Activated naive CD8-positive, alpha-beta T cell treated with anti-CD3 and anti-CD28 coated beads for 36 hours (primary cell): ENCODE measurements around the gene HMGB1. TPM values are rescaled to one million over a fixed set of nuclear protein-coding genes. Genes with fewer than 3 reads are reported as not detected.
"Not testable (repeated sequence)": the region's sequence is repeated elsewhere in the genome, so short reads cannot be mapped to it uniquely, and the experiment has no call there.

Experiments used
- DNase-seq: peaks from one replicate; pipeline ENCODE4 v3.0.0; 2021
- H3K27ac Mint-ChIP-seq: one replicate; pipeline ENCODE4 v1.8.0; 2022; ENCODE audit warnings: mild to moderate bottlenecking, moderate library complexity, mixed read lengths
- H3K27me3 Mint-ChIP-seq: one replicate; pipeline ENCODE4 v1.8.0; 2022; ENCODE audit warnings: mild to moderate bottlenecking, mixed read lengths
- H3K36me3 Mint-ChIP-seq: one replicate; pipeline ENCODE4 v1.8.0; 2021; ENCODE audit warnings: mild to moderate bottlenecking, mixed read lengths
- H3K4me1 Mint-ChIP-seq: one replicate; pipeline ENCODE4 v1.8.0; 2021; ENCODE audit warnings: mixed read lengths
- H3K4me3 Mint-ChIP-seq: one replicate; pipeline ENCODE4 v1.8.0; 2022; ENCODE audit warnings: mild to moderate bottlenecking, moderate library complexity, mixed read lengths
- H3K9me3 Mint-ChIP-seq: one replicate; pipeline ENCODE4 v1.8.0; 2022; ENCODE audit warnings: mixed read lengths
- total RNA-seq, 2 experiments: library from RNA; stranded (reverse); gene quantifications; one replicate each; pipeline ENCODE4 v1.2.3, GENCODE V29; 2021

HMGB1 gene
- total RNA-seq, 2 experiments from 2014 or later = 804 to 850 TPM

- no peak for DNase-seq
- Mint-ChIP-seq H3K4me1 (no peaks in the 10 kb centered on the region), H3K27me3 (no peaks in the 10 kb centered on the region), H3K36me3 (no peaks in the 10 kb centered on the region), H3K9me3 (no peaks in the 10 kb centered on the region), H3K27ac (no peak overlapping the region), H3K4me3 (no peak overlapping the region)
These were observed 14.1 kb upstream of the HMGB1 start for GRCh38 chr13:30479883-30480219.

GRCh38 chr13:30479154-30479882 lies 13.6 kb upstream of the HMGB1 start:
- no peaks in the 10 kb centered on the region for H3K36me3 Mint-ChIP-seq
- no peaks in the 10 kb centered on the region for H3K4me1 Mint-ChIP-seq
- no peak overlapping the region for H3K4me3 Mint-ChIP-seq
- no peak for DNase-seq
- no peaks in the 10 kb centered on the region for H3K9me3 Mint-ChIP-seq
- no peaks in the 10 kb centered on the region for H3K27me3 Mint-ChIP-seq
- no peak overlapping the region for H3K27ac Mint-ChIP-seq

- Mint-ChIP-seq H3K27me3 (no peaks in the 10 kb centered on the region), H3K27ac (no peak overlapping the region), H3K4me3 (no peak overlapping the region), H3K4me1 (no peaks in the 10 kb centered on the region), H3K9me3 (no peaks in the 10 kb centered on the region), H3K36me3 (no peaks in the 10 kb centered on the region)
- no peak for DNase-seq
These were observed 11.8 kb upstream of the HMGB1 start for GRCh38 chr13:30477346-30478195.

GRCh38 chr13:30473675-30474074 lies 7.9 kb upstream of the HMGB1 start:
- Mint-ChIP-seq H3K36me3 (no peaks in the 10 kb centered on the region), H3K27ac (no peak overlapping the region), H3K9me3 (no peaks in the 10 kb centered on the region), H3K27me3 (peaks cover 7% of the 10 kb centered on the region), H3K4me3 (no peak overlapping the region), H3K4me1 (no peaks in the 10 kb centered on the region)
- no peak for DNase-seq

GRCh38 chr13:30466841-30467252 lies 1.1 kb upstream of the HMGB1 start:
- Mint-ChIP-seq H3K36me3 (peaks cover 21% of the 10 kb centered on the region), H3K27me3 (peaks cover 16% of the 10 kb centered on the region), H3K27ac (peak overlapping the region; percentile 99), H3K4me1 (peaks cover 24% of the 10 kb centered on the region), H3K9me3 (peaks cover 1% of the 10 kb centered on the region), H3K4me3 (peak overlapping the region; percentile 91)
- DNase-seq = no peak

- peaks cover 25% of the 10 kb centered on the region for H3K36me3 Mint-ChIP-seq
- peaks cover 16% of the 10 kb centered on the region for H3K27me3 Mint-ChIP-seq
- peak; percentile 25 for DNase-seq
- peak overlapping the region; percentile 99 for H3K27ac Mint-ChIP-seq
- H3K9me3 Mint-ChIP-seq = peaks cover 1% of the 10 kb centered on the region
- peaks cover 27% of the 10 kb centered on the region for H3K4me1 Mint-ChIP-seq
- peak overlapping the region; percentile 91 for H3K4me3 Mint-ChIP-seq
These were observed 600 bp upstream of the HMGB1 start for GRCh38 chr13:30466358-30466714.

GRCh38 chr13:30465343-30465592 lies 468 bp downstream of the HMGB1 start:
- peaks cover 1% of the 10 kb centered on the region for H3K9me3 Mint-ChIP-seq
- H3K27ac Mint-ChIP-seq = no peak overlapping the region
- no peak overlapping the region for H3K4me3 Mint-ChIP-seq
- H3K27me3 Mint-ChIP-seq = peaks cover 15% of the 10 kb centered on the region
- peaks cover 29% of the 10 kb centered on the region for H3K4me1 Mint-ChIP-seq
- DNase-seq = no peak
- peaks cover 27% of the 10 kb centered on the region for H3K36me3 Mint-ChIP-seq

GRCh38 chr13:30464496-30465342 lies 1.0 kb downstream of the HMGB1 start:
- peak overlapping the region; percentile 98 for H3K27ac Mint-ChIP-seq
- peaks cover 1% of the 10 kb centered on the region for H3K9me3 Mint-ChIP-seq
- peaks cover 29% of the 10 kb centered on the region for H3K4me1 Mint-ChIP-seq
- peaks cover 12% of the 10 kb centered on the region for H3K27me3 Mint-ChIP-seq
- H3K4me3 Mint-ChIP-seq = peak overlapping the region; percentile 92
- DNase-seq = peak; percentile 81
- H3K36me3 Mint-ChIP-seq = peaks cover 30% of the 10 kb centered on the region

GRCh38 chr13:30463787-30464495 lies 1.8 kb downstream of the HMGB1 start:
- Mint-ChIP-seq H3K4me3 (peak overlapping the region; percentile 92), H3K9me3 (peaks cover 1% of the 10 kb centered on the region), H3K27me3 (peaks cover 12% of the 10 kb centered on the region), H3K4me1 (peaks cover 34% of the 10 kb centered on the region), H3K36me3 (peaks cover 31% of the 10 kb centered on the region), H3K27ac (peak overlapping the region; percentile 98)
- DNase-seq = peak; percentile 72

- H3K27me3 Mint-ChIP-seq, DNase-seq, H3K9me3 Mint-ChIP-seq, H3K4me3 Mint-ChIP-seq: not testable (repeated sequence)
- Mint-ChIP-seq H3K36me3 (peaks cover 36% of the 10 kb centered on the region), H3K4me1 (peaks cover 28% of the 10 kb centered on the region), H3K27ac (peak overlapping the region; percentile 69)
These were observed 4.3 kb downstream of the HMGB1 start for GRCh38 chr13:30461279-30462066.

GRCh38 chr13:30457306-30457891 lies 8.3 kb downstream of the HMGB1 start:
- no peak for DNase-seq
- peaks cover 22% of the 10 kb centered on the region for H3K4me1 Mint-ChIP-seq
- no peaks in the 10 kb centered on the region for H3K27me3 Mint-ChIP-seq
- no peaks in the 10 kb centered on the region for H3K9me3 Mint-ChIP-seq
- peak overlapping the region; percentile 44 for H3K27ac Mint-ChIP-seq
- peaks cover 19% of the 10 kb centered on the region for H3K36me3 Mint-ChIP-seq
- no peak overlapping the region for H3K4me3 Mint-ChIP-seq

GRCh38 chr13:30456290-30456689 lies 9.4 kb downstream of the HMGB1 start:
- no peak for DNase-seq
- Mint-ChIP-seq H3K4me3 (no peak overlapping the region), H3K9me3 (no peaks in the 10 kb centered on the region), H3K27ac (no peak overlapping the region), H3K36me3 (peaks cover 10% of the 10 kb centered on the region), H3K27me3 (no peaks in the 10 kb centered on the region), H3K4me1 (peaks cover 14% of the 10 kb centered on the region)

GRCh38 chr13:30454991-30455390 lies 10.7 kb downstream of the HMGB1 start:
- Mint-ChIP-seq H3K4me1 (peaks cover 13% of the 10 kb centered on the region), H3K9me3 (no peaks in the 10 kb centered on the region), H3K27me3 (no peaks in the 10 kb centered on the region), H3K27ac (no peak overlapping the region), H3K36me3 (peaks cover 9% of the 10 kb centered on the region), H3K4me3 (no peak overlapping the region)
- DNase-seq = no peak

GRCh38 chr13:30453727-30454126 lies 12.0 kb downstream of the HMGB1 start:
- no peak overlapping the region for H3K4me3 Mint-ChIP-seq
- no peaks in the 10 kb centered on the region for H3K9me3 Mint-ChIP-seq
- H3K27ac Mint-ChIP-seq = no peak overlapping the region
- H3K27me3 Mint-ChIP-seq = no peaks in the 10 kb centered on the region
- DNase-seq = no peak
- peaks cover 8% of the 10 kb centered on the region for H3K4me1 Mint-ChIP-seq
- H3K36me3 Mint-ChIP-seq = peaks cover 5% of the 10 kb centered on the region
